Stimulated activated CD4-positive, alpha-beta T cell treated with anti-CD3 and anti-CD28 coated beads, Interleukin-4, amount 100 ng/mL, for 24 hours (primary cell): ENCODE measurements around the gene SOX5.
"Not testable (repeated sequence)": the region's sequence is repeated elsewhere in the genome, so short reads cannot be mapped to it uniquely, and the experiment has no call there.

Source experiments
- DNase-seq: peaks from one replicate; pipeline ENCODE4 v3.0.0-alpha.2; 2020

The SOX5 gene

DNA sequence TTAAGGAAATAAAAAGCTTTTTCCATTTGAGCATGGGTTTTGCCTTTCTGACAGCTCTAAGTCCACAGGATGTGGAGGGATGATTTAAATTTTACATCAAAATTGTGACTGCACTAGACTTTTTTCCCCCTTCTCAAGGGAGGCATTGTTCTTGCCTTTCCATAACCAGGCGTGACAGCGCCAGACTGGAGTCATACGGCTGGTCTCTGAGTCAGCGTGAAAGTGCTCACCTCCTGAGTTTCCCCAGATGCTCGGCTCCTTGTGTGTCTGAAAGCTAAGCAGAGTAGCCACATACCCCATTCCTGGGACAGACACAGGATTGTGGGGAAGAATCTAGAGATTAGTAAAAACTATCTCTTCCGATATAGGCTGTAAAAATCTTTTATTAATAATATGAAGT is 43.1 kb downstream of the SOX5 start:
- no peak for DNase-seq

DNA sequence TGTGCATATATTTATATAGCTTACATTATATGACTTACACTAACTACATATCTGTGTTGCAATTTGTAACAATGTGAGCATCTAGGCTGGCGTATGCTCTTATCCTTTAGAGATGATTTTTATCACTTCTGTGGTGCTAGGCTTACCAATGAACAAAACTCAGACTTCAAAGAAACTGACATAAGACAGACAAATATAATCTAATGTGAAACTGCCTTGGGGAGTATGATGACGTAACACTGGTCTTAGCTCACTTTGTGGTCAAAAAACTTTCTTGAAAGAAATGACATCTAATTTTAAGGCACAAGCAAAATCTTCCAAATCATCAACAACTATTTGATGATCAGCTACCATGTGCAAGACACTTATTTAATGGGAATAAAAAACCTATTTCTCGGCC is 50.0 kb downstream of the SOX5 start:
- DNase-seq, result no peak

DNA sequence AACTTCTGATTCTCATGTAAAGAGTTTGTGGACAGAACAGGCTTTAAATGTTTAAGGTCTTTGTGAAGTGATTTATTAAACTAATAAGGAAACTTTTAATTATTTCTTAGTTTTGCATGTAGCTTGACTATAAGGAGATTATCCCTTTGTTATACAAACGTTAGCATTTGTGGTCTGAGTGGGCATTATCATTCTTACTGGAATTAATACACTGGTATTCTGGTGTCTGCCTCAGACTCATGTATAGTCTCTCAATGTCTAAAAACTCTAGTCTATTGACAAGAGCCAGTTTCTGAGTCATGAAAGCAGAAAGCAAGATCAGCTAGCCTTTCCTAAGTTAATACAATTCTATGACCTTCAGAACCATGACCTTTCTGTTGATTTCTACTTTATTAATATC is 51.3 kb downstream of the SOX5 start:
- DNase-seq, result no peak

DNA sequence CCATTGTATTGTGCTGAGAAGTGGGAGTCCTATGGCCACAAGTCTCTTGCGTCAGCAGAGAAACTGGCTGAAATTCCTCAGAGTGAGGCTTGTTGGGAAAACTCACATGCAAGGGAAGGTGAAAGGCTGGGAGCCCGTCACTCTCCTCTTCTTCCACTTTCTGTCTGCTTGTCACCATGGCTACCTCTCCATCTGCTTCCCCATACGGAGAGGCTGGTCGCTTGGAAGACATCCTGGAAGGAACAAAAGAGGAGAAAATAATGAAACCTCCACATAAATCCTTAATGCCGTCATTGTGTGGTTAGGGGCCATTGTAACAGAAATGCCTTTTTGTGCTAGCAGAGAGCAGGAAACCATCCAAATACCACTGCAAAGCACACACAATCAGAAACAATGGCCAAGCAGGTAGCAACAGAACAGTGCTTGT is 53.7 kb downstream of the SOX5 start:
- DNase-seq, result no peak

DNA sequence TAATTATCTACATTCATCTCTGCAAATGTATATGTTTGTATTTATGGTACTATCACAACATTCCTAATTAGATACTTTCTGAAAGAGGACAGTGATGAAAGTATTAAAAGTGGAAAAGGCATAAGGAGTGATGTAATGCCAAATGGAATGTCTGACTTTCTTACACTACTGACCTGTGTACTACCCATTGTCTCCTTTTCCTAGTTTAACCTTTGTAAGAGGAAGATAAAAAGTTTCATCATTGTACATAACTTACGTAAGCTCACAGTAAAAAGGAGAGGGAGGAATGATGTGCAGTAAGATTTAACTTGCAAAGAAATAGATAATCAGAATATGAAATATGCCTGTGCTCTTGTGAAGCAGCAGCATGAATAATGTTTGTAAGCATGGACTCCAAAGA is 55.9 kb downstream of the SOX5 start:
- no peak for DNase-seq

DNA sequence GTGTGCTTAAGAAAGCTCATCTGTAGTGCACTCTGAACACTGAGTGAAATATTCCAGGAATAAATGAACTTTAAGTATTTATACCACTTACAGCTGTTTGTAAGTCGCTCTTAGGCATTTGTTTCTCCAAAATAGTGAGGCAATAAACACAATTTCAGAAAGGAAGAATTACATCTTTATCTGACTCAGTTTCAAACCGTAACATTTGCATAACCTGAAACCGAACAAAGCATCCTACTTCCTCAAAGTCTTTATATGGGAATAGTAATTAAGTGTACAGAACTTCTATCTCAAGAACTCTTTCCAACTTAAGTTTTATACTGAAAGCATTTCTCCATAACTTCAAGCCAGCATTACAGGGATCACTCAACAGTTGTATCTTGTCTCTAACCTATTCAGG is 58.4 kb downstream of the SOX5 start:
- DNase-seq, result no peak

DNA sequence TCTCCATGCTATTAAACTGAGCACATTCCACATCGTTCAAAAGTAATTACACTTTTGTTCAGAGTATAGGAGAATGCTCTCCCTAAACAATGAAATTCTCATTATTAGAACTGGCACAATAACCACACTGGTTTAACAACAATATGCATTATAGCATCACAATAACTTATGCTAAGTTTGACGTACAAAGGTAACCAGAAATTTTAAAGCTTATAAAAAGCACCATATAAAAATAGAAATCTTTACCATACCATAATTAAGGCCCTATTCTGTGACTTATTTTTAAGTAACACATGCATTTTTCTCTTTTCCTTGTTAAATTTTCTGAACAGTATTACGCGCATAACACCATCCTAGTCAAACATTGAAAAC is 60.4 kb downstream of the SOX5 start:
- DNase-seq, result no peak

DNA sequence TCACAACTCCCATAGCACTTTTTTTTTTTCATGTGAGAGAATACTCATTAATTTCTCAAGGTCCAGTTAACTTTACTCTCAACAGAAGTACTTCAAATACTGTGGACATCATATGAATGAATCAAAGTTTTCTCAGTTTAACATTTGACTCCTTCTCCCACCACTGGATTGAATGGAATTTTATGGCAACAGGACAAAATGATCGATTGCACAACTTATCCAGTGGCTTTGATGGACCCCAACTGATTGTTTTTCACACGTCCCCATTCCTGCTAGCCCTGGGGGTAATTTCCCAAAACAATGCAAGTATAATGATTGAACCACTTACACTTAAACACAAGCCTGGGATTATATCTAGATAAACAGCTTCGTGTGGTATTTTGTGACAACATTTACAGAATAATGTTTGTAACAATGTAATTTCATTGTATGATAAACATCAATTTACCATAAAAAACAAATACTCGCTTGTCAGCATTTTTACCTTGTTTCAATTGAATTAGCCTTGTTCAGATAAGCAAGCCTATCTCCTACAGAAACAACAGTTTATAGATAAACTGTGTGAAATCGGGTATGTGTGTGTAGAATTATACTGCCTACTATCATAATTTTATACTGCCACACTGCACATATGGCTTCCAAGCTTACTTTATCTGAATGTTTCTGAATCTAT is 60.9 kb downstream of the SOX5 start:
- DNase-seq, result no peak

DNA sequence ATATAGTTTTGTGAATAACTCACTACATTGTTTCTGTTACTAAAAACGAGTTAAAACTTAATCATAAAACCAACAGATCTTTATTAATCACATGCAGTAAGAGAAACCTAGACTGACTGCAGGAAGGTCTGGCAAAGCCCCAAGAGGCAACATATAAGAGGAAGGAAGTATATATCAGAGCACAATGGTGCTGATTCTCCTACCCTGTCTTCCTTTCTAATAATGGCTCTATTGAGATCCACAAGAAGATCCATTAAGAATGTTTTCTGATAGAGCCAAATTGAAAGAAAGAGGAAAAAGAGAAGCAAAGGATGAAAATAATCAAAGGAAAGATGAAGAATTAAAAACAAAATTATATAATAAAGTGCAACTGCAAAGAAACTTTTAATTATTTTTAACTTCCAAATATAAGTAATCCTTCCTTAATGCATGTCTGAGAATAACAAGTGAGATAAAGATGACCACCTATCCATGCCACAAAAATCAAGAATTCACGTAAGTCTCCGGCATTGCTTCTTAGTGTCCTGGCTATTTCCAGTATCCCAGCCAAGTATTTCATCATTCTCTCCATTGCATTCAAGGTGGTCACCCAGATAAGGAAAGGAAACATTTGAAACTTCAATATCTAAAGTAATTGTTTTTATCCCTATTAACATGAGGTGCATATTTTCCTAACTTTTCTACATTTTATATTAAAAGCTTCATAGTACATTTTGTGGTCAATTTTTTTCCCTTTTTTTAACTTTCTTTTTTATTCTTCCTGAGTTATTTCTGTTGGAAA is 62.2 kb downstream of the SOX5 start:
- DNase-seq, result no peak

DNA sequence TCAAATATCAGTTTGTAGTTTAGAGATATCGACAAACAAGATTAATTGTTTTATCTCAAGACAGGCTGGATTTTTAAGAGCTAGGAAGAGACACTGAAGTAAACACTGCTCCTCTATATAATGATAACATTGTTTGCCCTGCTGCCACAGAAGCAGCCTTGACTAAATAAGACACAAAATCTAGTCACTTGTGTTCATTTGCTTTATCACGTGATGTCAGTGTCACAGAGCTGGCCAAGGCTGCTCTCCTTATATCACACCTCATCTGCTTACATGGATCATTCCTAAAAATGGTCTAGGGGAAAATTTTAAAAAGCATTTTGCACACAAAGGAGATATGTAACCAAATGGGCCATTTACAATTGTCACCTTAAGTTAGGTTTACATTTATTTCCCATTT is 64.1 kb downstream of the SOX5 start:
- no peak for DNase-seq

DNA sequence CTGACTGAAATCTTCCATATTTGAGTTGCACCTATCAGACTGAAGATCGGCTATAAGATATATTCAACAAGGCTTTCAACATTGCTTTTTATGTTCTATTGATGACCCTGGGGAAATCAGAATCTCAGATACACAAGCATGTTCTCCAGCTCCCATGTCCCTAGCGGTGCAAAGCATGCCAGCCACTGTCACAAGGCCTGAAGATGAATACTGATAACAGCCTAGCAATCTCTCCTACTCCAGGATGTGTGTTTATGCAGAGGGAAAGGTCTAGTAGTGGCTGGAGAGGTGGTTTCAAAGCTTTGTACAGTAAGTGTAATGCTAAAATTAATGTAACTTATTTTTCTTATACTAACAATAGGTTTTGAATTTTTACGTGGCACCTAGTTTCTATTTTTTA is 64.6 kb downstream of the SOX5 start:
- DNase-seq, result no peak

DNA sequence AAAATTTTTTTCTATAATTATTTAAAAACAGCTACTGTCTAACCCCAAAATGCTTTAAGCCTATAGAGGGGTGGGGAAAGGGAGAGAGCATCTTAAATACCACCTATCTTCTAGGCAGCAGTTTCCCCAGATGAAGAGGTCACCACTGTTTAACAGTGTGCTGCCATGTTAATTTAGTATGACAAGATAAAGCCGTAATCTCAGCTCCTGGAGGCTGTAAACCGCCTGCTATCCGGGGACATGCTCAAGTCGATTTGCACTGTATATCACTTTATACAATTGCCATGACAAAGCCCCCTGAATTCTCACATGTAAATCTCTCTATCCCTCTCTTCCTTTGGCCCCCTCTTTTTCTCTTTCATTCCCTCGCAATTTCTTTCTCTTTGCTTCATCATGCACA is 68.5 kb downstream of the SOX5 start:
- DNase-seq, result no peak

DNA sequence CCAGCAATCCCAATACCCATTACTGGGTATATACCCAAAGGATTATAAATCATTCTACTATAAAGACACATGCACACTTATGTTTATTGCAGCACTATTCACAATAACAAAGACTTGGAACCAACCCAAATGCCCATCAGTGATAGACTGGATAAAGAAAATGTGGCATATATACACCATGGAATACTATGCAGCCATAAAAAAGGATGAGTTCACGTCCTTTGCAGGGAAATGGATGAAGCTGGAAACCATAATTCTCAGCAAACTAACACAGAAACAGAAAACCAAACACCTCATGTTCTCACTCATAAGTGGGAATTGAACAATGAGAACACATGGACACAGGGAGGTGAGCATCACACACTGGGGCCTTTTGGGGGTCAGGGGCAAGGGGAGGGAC is 72.9 kb downstream of the SOX5 start:
- DNase-seq, result not testable (repeated sequence)

DNA sequence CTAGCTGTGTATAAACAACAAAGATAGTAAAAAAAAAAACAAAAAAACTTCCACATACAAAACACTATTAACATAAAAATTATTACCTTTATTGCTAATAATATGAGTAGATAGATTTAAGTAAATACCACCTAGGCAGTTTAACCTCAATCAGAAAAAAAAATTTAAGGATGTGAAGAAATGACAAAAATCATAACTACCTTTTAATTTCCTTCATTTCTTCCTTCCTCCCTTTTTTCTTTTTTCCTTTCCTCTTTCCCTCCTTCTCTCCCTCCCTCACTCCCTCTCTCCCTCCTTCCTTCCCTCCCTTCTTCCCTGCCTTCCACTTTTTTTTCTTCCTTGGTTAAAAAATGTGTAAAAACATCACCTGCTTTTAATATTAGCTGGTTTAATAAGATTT is 81.7 kb downstream of the SOX5 start:
- DNase-seq, result no peak

DNA sequence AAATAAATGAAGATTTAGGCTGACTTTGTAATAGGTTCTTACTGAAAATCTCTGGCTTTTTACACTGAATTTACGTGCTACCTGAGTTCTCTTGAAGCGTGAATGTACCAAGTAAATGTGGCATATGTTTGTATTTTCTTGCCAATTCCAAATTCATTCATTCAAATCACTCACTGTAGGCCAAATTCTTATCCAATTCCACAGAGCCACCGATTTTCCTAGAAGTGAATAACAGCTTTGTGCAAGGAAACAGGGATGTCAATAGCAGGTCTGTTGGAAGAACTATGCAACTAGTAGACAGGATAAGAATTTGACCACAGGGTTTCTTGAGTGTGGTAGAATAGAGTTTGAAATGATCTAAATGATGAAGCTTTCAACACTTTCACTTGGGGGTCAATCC is 86.8 kb downstream of the SOX5 start:
- DNase-seq, result no peak

DNA sequence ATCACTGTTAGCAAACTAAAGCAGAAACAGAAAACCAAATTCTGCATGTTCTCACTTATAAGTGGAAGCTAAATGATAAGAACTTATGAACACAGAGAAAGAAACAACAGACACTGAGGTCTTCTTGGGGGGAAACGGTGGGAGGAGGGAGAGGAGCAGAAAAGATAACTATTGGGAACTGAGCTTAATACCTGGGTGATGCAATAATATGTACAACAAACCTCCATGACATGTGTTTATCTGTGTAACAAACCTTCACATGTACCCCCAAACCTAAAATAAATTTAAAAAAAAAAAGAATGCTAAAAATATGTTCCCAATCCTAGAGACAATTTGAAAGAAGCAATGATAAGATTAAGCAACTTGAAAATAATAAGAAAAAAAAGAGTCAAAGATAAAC is 89.5 kb downstream of the SOX5 start:
- DNase-seq, result no peak

DNA sequence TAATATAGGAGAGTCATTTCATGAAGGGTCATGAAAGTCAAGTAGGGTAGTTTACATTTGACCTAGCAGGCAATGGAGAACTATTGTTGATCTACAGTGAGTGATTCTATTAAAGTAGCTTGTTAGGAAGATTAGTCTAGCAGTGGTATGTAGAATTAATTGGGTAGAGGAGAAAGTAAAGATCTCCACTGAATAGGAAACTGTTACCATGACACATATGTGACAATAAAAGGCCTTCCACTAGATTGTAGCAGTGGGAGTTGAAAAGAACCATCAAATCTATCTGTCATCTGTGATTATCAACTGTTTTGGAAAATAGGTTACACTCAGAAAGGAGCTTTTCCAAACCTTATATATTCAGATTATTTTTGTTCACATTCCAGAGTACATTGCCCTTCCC is 92.3 kb downstream of the SOX5 start:
- no peak for DNase-seq

DNA sequence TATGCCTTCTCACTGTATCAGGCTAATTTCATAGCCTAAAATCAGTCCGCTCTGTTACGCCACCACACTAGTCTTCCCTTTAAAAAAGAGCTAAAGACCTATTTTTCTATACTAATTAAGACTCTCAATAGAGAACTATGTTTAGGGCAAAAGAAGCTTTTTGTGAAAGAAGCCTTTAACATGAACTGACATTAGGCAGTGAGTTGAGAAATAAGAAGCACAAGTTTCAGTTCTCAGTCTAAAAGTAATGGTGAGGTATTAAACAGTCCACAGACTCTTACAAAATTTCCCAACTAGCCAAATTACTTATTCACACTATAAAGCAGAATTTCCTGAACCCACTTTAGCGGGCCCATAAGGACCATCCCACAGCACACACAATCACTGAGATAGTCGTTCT is 93.7 kb downstream of the SOX5 start:
- no peak for DNase-seq

DNA sequence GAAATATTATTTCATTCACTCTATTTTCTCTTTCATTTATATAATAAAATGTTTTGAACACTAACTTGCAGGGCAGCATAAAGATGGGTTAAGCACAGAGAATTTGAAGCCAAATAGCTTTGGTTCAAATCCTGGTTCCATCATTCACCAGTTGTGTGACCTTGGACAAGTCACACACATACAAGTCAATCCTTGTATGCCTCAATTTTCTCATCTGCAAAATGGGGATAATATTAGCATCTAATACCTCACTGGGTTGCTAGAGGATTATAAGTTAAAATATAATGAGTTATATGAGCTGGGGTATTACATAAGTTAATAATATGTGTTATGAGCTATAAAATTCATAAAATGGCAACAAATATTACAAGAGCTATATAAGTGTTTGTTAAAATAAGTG is 94.9 kb downstream of the SOX5 start:
- DNase-seq, result no peak

DNA sequence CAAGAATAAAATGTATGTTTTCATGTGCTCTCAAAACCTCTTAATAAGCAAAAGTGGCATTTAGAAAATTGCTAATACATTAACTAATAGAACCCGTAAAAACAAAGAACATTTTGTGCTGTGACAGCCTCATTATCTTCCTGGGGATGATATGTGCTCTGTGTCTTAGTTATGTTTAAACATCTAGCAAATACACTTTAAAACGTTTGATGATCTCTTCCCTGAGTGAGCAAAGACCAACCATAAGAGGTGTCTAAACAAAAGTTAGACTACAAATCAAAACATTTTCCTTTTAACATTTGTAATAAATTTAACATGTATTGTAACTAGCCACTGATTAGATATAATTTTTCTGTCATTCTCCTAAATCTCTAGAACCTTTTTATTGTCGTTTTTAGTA is 95.8 kb downstream of the SOX5 start:
- no peak for DNase-seq

DNA sequence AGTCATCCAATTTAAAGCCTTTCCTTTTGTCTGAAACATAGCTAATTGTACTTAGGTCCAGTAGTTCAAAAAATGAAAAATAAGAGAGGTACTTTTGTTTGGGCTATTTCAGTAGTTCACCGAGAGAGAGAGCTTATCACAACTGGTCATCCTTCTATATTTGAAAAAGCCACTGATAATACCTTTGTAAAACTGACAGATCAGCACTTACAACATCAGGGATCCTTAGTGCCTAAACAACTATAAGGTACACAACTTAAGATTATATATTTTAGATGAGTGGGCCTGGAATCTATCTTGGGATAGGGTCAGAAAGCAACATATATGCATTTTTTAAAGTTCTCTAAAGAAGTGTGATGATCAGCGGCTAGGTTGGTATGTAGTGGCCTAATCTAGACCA is 97.9 kb downstream of the SOX5 start:
- DNase-seq, result no peak

DNA sequence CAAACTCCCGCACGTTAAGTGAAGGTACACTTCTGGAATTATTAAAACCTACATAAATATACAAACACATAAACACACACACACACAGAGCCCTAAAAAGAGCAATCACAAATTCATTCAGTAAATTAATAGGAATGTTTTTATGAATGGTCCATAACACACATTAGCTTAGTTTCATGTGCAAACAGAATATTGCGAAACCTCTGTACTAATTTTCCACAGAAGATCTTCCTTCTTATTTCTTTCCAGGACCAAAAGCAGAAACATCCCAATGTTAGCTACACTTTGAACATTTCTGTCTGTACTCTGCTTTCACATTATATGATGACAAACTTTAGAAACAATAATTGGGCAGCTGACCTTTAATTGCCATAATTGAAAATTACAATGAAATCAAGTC is 101.6 kb downstream of the SOX5 start:
- no peak for DNase-seq

DNA sequence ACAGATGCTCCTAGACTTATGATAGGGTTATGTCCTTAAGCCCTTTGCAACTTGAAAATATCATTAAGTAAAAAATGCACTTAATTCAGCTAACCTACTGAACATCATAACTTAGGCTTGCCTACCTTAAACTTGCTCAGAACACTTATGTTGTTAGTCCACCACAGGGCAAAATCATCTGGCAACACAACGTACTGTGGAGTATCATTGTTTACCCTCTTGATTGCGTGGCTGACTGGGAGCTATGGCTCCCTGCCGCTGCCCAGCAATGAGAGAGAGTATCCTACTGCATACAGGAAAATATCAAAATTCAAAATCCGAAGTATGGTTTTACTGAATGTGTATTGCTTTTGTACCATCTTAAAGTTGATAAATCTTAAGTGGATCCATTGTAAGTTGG is 105.5 kb downstream of the SOX5 start:
- DNase-seq, result no peak

DNA sequence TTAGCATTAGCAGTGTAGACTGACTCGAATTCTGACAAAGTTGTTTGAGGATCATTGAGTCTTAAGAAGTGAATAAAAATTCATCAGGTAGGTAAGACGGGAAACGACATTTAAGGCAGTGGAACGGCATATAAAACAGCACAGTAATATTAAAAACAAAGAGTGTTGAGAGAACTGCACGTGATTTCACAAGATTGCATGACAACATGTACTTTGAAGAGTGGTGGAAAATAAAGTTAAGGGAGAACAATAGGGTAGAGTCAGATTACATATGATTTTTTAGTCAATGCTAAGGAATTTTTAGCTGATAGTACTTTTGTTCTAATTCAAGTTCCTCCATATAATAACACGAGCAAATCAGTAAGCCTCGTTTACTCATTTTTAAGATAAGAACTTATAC is 115.4 kb downstream of the SOX5 start:
- no peak for DNase-seq

DNA sequence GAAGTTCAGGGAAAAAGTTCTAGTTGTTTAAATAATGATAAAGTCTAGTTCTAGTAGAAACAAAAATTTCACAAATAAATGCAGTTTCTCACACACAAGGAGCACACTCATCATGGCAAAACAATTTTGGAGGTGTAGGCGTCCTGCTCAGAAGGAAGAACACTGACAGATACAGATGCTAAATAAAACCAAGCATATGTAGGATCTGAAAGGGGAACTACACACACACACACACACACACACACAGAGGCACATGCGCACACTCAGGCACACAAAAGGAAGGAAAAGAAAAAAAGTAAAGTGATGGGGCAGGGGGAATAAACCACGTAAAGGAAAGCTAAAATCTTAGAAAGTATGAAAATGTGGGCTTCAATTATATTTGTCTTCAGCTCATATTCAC is 117.7 kb downstream of the SOX5 start:
- no peak for DNase-seq
